SH-SY5Y (cell line): ENCODE results near the gene TOM1L2.

Source experiments
- GATA2 ChIP-seq: IDR thresholded peaks from 2 replicates; pipeline ENCODE4 v1.6.1; 2011; ENCODE audit warnings: mild to moderate bottlenecking, low read depth, low read length
- GATA3 ChIP-seq: IDR thresholded peaks from 2 replicates; pipeline ENCODE4 v1.6.1; 2011; ENCODE audit warnings: low read depth, mild to moderate bottlenecking, low read length, moderate library complexity

- TF ChIP-seq GATA2 = no peak
- no peak for TF ChIP-seq GATA3
These were observed 27.3 kb upstream of the TOM1L2 start for GRCh38 chr17:17999364-18000029.
